Chondrocyte (in vitro differentiated cells): Measurements from ENCODE around the gene ERLIN1. TPM values are rescaled to one million over a fixed set of nuclear protein-coding genes. Genes with fewer than 3 reads are reported as not detected.

Source experiments
- DNase-seq: peaks from one replicate; pipeline ENCODE4 v3.0.0; 2021; ENCODE audit warnings: mixed read lengths, low spot score
- H3K27ac Mint-ChIP-seq: one replicate; pipeline ENCODE4 v1.8.0; 2021; ENCODE audit warnings: mild to moderate bottlenecking, moderate library complexity, mixed read lengths; ENCODE audit not compliant: unreplicated experiment
- H3K27me3 Mint-ChIP-seq: 2 replicates; pipeline ENCODE4 v1.8.0; 2021; ENCODE audit warnings: low read depth, mixed read lengths
- H3K36me3 Mint-ChIP-seq: 2 replicates; pipeline ENCODE4 v1.8.0; 2021; ENCODE audit warnings: low read depth, mixed read lengths
- H3K4me1 Mint-ChIP-seq: 2 replicates; pipeline ENCODE4 v1.8.0; 2021; ENCODE audit warnings: low read depth, mild to moderate bottlenecking, mixed read lengths
- H3K4me3 Mint-ChIP-seq: one replicate; pipeline ENCODE4 v1.8.0; 2021; ENCODE audit warnings: mild to moderate bottlenecking, moderate library complexity, mixed read lengths; ENCODE audit not compliant: unreplicated experiment
- H3K9me3 Mint-ChIP-seq: 2 replicates; pipeline ENCODE4 v1.8.0; 2021; ENCODE audit warnings: low read depth, mixed read lengths
- total RNA-seq: library from RNA; stranded (reverse); gene quantifications from 3 replicates; pipeline ENCODE4 v1.2.1, GENCODE V29; 2021
- TF ChIP-seq, protein P1 (sequence below): fragments of 200-600 bp; sonication (generic); IDR thresholded peaks from 2 replicates; pipeline ENCODE4 v1.5.0; 2021; ENCODE audit warnings: antibody characterized with exemption, mild to moderate bottlenecking, moderate library complexity

Gene ERLIN1
- total RNA-seq, 1 donor from 2014 or later = 28.2 TPM

DNA sequence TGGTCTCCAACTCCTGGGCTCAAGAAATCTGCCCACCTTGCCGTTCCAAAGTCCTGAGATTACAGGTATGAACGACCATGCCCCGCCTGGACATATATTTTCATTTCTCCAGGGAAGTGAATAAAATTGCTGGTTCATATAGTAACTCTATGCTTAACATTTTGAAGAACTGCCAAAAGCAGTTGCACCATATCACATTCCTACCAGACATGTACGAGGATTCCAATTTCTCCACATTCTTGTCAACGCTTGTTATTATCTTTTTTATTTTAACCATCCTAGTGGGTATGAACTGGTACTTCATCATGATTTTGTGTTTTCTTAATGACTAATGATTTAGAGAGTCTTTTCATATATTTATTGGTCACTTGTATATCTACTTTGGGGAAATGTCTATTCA, 82.2 kb downstream of the ERLIN1 start:
- TF ChIP-seq, protein P1, sequence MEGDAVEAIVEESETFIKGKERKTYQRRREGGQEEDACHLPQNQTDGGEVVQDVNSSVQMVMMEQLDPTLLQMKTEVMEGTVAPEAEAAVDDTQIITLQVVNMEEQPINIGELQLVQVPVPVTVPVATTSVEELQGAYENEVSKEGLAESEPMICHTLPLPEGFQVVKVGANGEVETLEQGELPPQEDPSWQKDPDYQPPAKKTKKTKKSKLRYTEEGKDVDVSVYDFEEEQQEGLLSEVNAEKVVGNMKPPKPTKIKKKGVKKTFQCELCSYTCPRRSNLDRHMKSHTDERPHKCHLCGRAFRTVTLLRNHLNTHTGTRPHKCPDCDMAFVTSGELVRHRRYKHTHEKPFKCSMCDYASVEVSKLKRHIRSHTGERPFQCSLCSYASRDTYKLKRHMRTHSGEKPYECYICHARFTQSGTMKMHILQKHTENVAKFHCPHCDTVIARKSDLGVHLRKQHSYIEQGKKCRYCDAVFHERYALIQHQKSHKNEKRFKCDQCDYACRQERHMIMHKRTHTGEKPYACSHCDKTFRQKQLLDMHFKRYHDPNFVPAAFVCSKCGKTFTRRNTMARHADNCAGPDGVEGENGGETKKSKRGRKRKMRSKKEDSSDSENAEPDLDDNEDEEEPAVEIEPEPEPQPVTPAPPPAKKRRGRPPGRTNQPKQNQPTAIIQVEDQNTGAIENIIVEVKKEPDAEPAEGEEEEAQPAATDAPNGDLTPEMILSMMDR = no peak
- H3K36me3 Mint-ChIP-seq = peaks cover 1% of the 10 kb centered on the region
- H3K9me3 Mint-ChIP-seq = peaks cover 5% of the 10 kb centered on the region
- peaks cover 20% of the 10 kb centered on the region for H3K27me3 Mint-ChIP-seq
- H3K4me1 Mint-ChIP-seq = peaks cover 4% of the 10 kb centered on the region
- H3K27ac Mint-ChIP-seq = no peak overlapping the region
- no peak for DNase-seq
- no peak overlapping the region for H3K4me3 Mint-ChIP-seq

DNA sequence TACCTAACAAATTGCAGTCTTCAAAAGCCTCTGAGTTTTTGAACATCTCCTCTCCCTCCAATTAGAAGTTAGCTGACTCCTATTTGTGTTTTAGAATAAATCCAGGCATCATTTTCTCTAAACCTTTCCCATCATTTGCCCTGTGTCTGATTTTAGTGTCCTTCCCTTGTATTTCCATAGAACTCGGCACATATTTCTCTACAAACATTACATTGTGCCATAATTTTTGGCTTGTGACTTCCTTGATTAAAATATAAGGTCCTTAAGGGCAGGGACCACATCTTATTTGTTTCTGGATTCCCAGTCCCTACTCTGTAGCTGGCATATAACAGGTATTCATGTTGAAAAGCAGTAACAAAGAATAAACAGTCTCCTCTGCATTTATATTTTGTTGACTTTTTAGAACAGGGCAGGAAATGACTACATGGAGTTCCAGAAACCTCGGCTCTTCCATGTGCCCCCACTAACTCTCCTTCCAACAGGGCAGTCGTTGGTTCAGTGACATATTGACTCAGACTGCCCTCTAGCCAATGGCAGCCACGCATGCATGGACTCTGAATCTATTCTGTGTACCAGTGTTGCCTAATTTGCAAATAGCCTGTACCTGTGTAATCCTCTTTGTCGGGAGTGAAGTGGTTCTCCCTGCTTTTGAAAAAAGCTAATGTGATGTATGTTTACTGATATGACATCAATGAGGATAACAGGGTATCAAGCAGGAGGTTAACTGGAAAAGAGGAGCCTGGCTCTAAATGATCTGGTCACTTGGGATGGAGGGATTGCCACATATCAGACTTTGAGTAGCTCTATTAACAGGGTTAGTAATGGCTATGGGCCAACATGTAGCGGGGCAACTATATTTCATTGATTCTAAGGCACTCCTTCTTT, 84.4 kb downstream of the ERLIN1 start:
- H3K4me1 Mint-ChIP-seq = peaks cover 4% of the 10 kb centered on the region
- no peak for DNase-seq
- peaks cover 1% of the 10 kb centered on the region for H3K36me3 Mint-ChIP-seq

DNA sequence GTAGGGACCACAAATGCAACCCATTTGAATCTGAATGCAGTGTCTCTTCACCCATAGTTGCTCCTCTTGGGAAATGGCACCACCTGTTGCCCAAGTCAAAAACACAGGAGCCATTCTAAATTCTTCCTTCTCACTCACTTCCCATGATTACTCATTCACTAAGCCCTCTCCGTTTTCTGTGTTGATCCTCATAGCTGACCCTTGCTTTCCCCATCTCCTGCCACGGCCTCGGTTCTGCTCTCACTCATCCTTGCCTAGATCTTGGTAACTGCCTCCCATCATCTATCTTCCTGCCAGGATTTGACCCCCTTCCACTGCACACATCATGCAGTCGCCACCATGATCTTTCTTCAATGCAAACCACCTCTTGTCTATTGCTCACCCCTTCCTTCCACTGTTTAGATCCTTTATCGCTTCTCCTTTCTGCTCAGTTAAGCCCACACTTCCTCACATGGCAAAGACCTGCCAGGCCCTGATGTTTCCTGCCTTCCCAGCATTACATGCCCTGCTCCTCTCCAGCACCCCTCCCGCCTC, 85.1 kb downstream of the ERLIN1 start:
- H3K27ac Mint-ChIP-seq = no peak overlapping the region
- peaks cover 19% of the 10 kb centered on the region for H3K27me3 Mint-ChIP-seq
- H3K4me1 Mint-ChIP-seq = peaks cover 4% of the 10 kb centered on the region

More for the DNA sequence above, 84.4 kb downstream of the ERLIN1 start:
- H3K9me3 Mint-ChIP-seq = peaks cover 10% of the 10 kb centered on the region
- H3K27ac Mint-ChIP-seq = no peak overlapping the region
- no peak overlapping the region for H3K4me3 Mint-ChIP-seq
- TF ChIP-seq, protein P1 = no peak
- H3K27me3 Mint-ChIP-seq = peaks cover 19% of the 10 kb centered on the region

More for the DNA sequence above, 85.1 kb downstream of the ERLIN1 start:
- DNase-seq = no peak
- TF ChIP-seq, protein P1 = peak; percentile 34
- Mint-ChIP-seq H3K36me3 (peaks cover 1% of the 10 kb centered on the region), H3K4me3 (no peak overlapping the region), H3K9me3 (peaks cover 12% of the 10 kb centered on the region)

Other genes with a start within 250 kb of the ERLIN1 start
- 10.9 to 13.4 TPM (median 11.7 TPM) in 3 replicates for gene DNMBP, start 176.1 kb downstream of the ERLIN1 start, total RNA-seq
- gene CPN1, start 104.2 kb downstream of the ERLIN1 start, total RNA-seq = not detected in 3 replicates
- gene CHUK, start 43.6 kb upstream of the ERLIN1 start, total RNA-seq = 16.3 to 18.7 TPM (median 16.3 TPM) in 3 replicates
- 11.9 to 16.9 TPM (median 14.1 TPM) in 3 replicates for gene CWF19L1, start 81.6 kb upstream of the ERLIN1 start, total RNA-seq
- 25.9 to 35.1 TPM (median 29.7 TPM) in 3 replicates for gene BLOC1S2, start 100.7 kb upstream of the ERLIN1 start, total RNA-seq
- gene PKD2L1, start 144.2 kb upstream of the ERLIN1 start, total RNA-seq = not detected in 3 replicates
- gene SCD, start 161.2 kb upstream of the ERLIN1 start, total RNA-seq = 54.4 to 74.1 TPM (median 72.2 TPM) in 3 replicates